Measurements from ENCODE around the gene ME2. TPM values are rescaled to one million over a fixed set of nuclear protein-coding genes. Genes with fewer than 3 reads are reported as not detected.

The ME2 gene
- total RNA-seq, 1 experiment from 2014 or later = 15.7 TPM

DNA sequence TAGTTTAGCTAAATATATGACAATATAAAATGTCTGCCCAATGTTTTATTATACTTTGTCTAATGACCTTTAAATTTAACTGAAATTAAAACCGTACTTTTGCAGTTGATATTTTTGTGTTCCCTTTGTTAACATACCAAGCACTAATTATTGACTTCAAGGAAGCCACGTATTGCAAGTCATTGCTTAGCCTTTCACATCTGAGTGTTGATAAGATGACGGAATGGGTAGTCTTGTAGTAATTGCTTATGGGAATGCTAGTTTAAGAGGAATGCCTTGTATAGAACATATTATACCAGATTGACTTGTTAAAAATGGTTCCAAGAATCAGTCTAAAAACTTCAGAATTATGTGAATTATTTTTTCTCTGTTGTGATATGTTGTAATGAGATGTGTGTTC is 74.9 kb downstream of the ME2 start:
- no peaks in the 10 kb centered on the region for H3K4me1 ChIP-seq
- intact Hi-C loops (cut with micrococcal nuclease; ENCODE audit: unreplicated experiment) = no loop called here
- ChIA-PET POLR2A (no interaction called here), CTCF (no interaction called here)
- TF ChIP-seq, protein P1, sequence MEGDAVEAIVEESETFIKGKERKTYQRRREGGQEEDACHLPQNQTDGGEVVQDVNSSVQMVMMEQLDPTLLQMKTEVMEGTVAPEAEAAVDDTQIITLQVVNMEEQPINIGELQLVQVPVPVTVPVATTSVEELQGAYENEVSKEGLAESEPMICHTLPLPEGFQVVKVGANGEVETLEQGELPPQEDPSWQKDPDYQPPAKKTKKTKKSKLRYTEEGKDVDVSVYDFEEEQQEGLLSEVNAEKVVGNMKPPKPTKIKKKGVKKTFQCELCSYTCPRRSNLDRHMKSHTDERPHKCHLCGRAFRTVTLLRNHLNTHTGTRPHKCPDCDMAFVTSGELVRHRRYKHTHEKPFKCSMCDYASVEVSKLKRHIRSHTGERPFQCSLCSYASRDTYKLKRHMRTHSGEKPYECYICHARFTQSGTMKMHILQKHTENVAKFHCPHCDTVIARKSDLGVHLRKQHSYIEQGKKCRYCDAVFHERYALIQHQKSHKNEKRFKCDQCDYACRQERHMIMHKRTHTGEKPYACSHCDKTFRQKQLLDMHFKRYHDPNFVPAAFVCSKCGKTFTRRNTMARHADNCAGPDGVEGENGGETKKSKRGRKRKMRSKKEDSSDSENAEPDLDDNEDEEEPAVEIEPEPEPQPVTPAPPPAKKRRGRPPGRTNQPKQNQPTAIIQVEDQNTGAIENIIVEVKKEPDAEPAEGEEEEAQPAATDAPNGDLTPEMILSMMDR (IDR thresholded peaks at IDR 0.05; ENCODE audit: insufficient read depth in 1 of 2, low read depth in 1 of 2, low read length in 1 of 2, severe bottlenecking in 1 of 2, unreplicated experiment in 1 of 2) = no peak
- no peak for DNase-seq
- Mint-ChIP-seq H3K36me3 (ENCODE audit: insufficient read depth, unreplicated experiment) (no peaks in the 10 kb centered on the region), H3K27ac (ENCODE audit: unreplicated experiment) (no peak overlapping the region), H3K27me3 (ENCODE audit: insufficient read depth, unreplicated experiment) (no peaks in the 10 kb centered on the region), H3K4me3 (ENCODE audit: unreplicated experiment) (no peak overlapping the region), H3K4me1 (ENCODE audit: low read depth, unreplicated experiment) (peaks cover under 1% of the 10 kb centered on the region), H3K9me3 (ENCODE audit: unreplicated experiment) (no peaks in the 10 kb centered on the region)
- H3K4me3 ChIP-seq (ENCODE audit: low read depth, low read length) = no peak overlapping the region
- H3K27me3 ChIP-seq (replicated peaks; ENCODE audit: control insufficient read depth, insufficient read depth, low read length) = no peaks in the 10 kb centered on the region
- BruUV-seq (replicated peaks) = no TSS peak
- no peaks in the 10 kb centered on the region for H3K9me3 ChIP-seq
- H3K36me3 ChIP-seq (ENCODE audit: control insufficient read depth, insufficient read depth, low read length) = no peaks in the 10 kb centered on the region

DNA sequence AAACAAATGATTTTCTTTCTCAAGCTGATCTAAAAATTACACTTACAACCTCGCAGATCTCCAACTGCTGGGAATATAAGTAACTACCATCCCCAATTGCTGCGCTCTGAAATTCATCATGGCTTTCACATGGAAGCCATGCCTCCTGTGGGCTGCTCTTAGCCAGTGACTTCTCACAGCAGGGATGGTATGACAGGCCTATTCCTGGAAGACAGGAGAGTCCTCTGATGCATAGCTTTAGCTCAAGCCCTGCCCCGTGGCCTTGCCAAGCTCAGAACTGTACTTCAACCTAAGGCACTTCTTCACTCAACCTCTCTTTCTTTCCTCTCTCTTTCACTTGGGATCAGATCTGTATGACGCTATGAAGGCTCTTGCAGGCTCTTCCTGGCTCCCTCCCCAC is 76.3 kb downstream of the ME2 start:
- no TSS peak for BruUV-seq (replicated peaks)
- Mint-ChIP-seq H3K27ac (ENCODE audit: unreplicated experiment) (no peak overlapping the region), H3K4me3 (ENCODE audit: unreplicated experiment) (no peak overlapping the region), H3K4me1 (ENCODE audit: low read depth, unreplicated experiment) (peaks cover 6% of the 10 kb centered on the region), H3K9me3 (ENCODE audit: unreplicated experiment) (no peaks in the 10 kb centered on the region), H3K36me3 (ENCODE audit: insufficient read depth, unreplicated experiment) (no peaks in the 10 kb centered on the region), H3K27me3 (ENCODE audit: insufficient read depth, unreplicated experiment) (no peaks in the 10 kb centered on the region)
- Histone ChIP-seq H3K4me3 (ENCODE audit: low read depth, low read length) (no peak overlapping the region), H3K9me3 (no peaks in the 10 kb centered on the region), H3K4me1 (no peaks in the 10 kb centered on the region), H3K36me3 (ENCODE audit: control insufficient read depth, insufficient read depth, low read length) (no peaks in the 10 kb centered on the region), H3K27me3 (replicated peaks; ENCODE audit: control insufficient read depth, insufficient read depth, low read length) (no peaks in the 10 kb centered on the region)
- TF ChIP-seq, protein P1 (IDR thresholded peaks at IDR 0.05; ENCODE audit: insufficient read depth in 1 of 2, low read depth in 1 of 2, low read length in 1 of 2, severe bottlenecking in 1 of 2, unreplicated experiment in 1 of 2) = no peak
- DNase-seq = no peak
- POLR2A ChIA-PET = no interaction called here
- intact Hi-C loops (cut with micrococcal nuclease; ENCODE audit: unreplicated experiment) = no loop called here
- CTCF ChIA-PET = no interaction called here

DNA sequence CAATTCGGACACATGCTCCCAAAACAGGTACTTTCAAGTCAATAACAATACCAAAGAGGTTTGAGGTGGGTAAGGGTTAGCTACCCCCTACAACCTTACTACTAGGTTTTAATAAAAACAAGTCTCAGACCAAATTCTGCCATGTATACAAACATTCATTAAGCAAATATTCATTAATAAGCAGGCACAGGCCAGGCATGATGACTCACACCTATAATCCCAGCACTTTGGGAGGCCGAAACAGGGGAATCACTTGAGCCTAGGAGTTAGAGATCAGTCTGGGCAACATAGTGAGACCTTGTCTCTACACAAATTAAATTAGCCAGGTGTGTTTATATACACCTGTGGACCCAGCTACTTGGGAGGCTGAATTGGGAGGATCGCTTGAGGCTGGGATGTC is 77.2 kb downstream of the ME2 start:
- CTCF ChIA-PET = no interaction called here

More for the DNA sequence above, 77.2 kb downstream of the ME2 start:
- H3K27ac Mint-ChIP-seq (ENCODE audit: unreplicated experiment) = no peak overlapping the region
- Histone ChIP-seq H3K9me3 (no peaks in the 10 kb centered on the region), H3K36me3 (ENCODE audit: control insufficient read depth, insufficient read depth, low read length) (no peaks in the 10 kb centered on the region), H3K4me1 (no peaks in the 10 kb centered on the region), H3K4me3 (ENCODE audit: low read depth, low read length) (no peak overlapping the region), H3K27me3 (replicated peaks; ENCODE audit: control insufficient read depth, insufficient read depth, low read length) (no peaks in the 10 kb centered on the region)
- peaks cover 6% of the 10 kb centered on the region for H3K4me1 Mint-ChIP-seq (ENCODE audit: low read depth, unreplicated experiment)
- TF ChIP-seq, protein P1 (IDR thresholded peaks at IDR 0.05; ENCODE audit: insufficient read depth in 1 of 2, low read depth in 1 of 2, low read length in 1 of 2, severe bottlenecking in 1 of 2, unreplicated experiment in 1 of 2) = no peak
- POLR2A ChIA-PET = no interaction called here
- no peaks in the 10 kb centered on the region for H3K36me3 Mint-ChIP-seq (ENCODE audit: insufficient read depth, unreplicated experiment)
- H3K4me3 Mint-ChIP-seq (ENCODE audit: unreplicated experiment) = no peak overlapping the region
- BruUV-seq (replicated peaks) = no TSS peak
- no peaks in the 10 kb centered on the region for H3K9me3 Mint-ChIP-seq (ENCODE audit: unreplicated experiment)
- no peak for DNase-seq
- intact Hi-C loops (cut with micrococcal nuclease; ENCODE audit: unreplicated experiment) = no loop called here
- H3K27me3 Mint-ChIP-seq (ENCODE audit: insufficient read depth, unreplicated experiment) = no peaks in the 10 kb centered on the region

All from Caco-2 (cell line).